Osteoblast (primary cell): ENCODE results near the gene MYL3. TPM values are rescaled to one million over a fixed set of nuclear protein-coding genes. Genes with fewer than 3 reads are reported as not detected.

ENCODE experiments used
- DNase-seq: peaks from one replicate; pipeline ENCODE4 v3.0.0; 2011; ENCODE audit warnings: low spot score, mixed read lengths; ENCODE audit not compliant: insufficient read length; ENCODE audit errors: missing footprints
- H2AFZ ChIP-seq: 2 replicates; pipeline ENCODE4 v1.6.0; 2011; ENCODE audit warnings: mild to moderate bottlenecking, low read length
- H3K27ac ChIP-seq: 2 replicates; pipeline ENCODE4 v1.5.1; 2011; ENCODE audit warnings: mild to moderate bottlenecking, low read depth, low read length, moderate library complexity
- H3K27me3 ChIP-seq: 2 replicates; pipeline ENCODE4 v1.6.0; 2012; ENCODE audit warnings: mild to moderate bottlenecking, control low read depth, inconsistent platforms, low read length, moderate library complexity; ENCODE audit not compliant: insufficient read depth
- H3K36me3 ChIP-seq: 2 replicates; pipeline ENCODE4 v1.5.1; 2011; ENCODE audit warnings: mild to moderate bottlenecking, low read length, control low read depth, moderate library complexity; ENCODE audit not compliant: insufficient read depth
- H3K4me1 ChIP-seq: 2 replicates; pipeline ENCODE4 v1.5.1; 2011; ENCODE audit warnings: mild to moderate bottlenecking, low read length, control low read depth, moderate library complexity; ENCODE audit not compliant: insufficient read depth
- H3K4me2 ChIP-seq: 2 replicates; pipeline ENCODE4 v1.6.0; 2011; ENCODE audit warnings: mild to moderate bottlenecking, low read length; ENCODE audit not compliant: insufficient read depth
- H3K4me3 ChIP-seq: fragments of 200-600 bp; sonication (generic); 3 replicates; pipeline ENCODE4 v1.5.1; 2012; ENCODE audit warnings: mild to moderate bottlenecking, low read length, inconsistent platforms; ENCODE audit not compliant: insufficient read depth
- H3K79me2 ChIP-seq: 2 replicates; pipeline ENCODE4 v1.6.0; 2012; ENCODE audit warnings: mild to moderate bottlenecking, low read length, control low read depth, inconsistent platforms; ENCODE audit not compliant: insufficient read depth
- H3K9me3 ChIP-seq: 2 replicates; pipeline ENCODE4 v1.5.1; 2011; ENCODE audit warnings: low read depth, low read length, control low read depth
- H4K20me1 ChIP-seq: 2 replicates; pipeline ENCODE4 v1.6.0; 2012; ENCODE audit warnings: mild to moderate bottlenecking, low read length, control low read depth; ENCODE audit not compliant: insufficient read depth
- total RNA-seq: library from RNA; depleted of rRNA; stranded (reverse); fragments of >200 nt; gene quantifications from 2 replicates; pipeline ENCODE4 v1.2.3, GENCODE V29; 2012
- TF ChIP-seq, protein P1 (sequence below): IDR thresholded peaks from 2 replicates; pipeline ENCODE4 v1.5.1; 2011; ENCODE audit warnings: mild to moderate bottlenecking, low read depth, low read length, moderate library complexity; ENCODE audit errors: extremely low read depth

Gene MYL3
- total RNA-seq, 1 donor, result not detected

DNA sequence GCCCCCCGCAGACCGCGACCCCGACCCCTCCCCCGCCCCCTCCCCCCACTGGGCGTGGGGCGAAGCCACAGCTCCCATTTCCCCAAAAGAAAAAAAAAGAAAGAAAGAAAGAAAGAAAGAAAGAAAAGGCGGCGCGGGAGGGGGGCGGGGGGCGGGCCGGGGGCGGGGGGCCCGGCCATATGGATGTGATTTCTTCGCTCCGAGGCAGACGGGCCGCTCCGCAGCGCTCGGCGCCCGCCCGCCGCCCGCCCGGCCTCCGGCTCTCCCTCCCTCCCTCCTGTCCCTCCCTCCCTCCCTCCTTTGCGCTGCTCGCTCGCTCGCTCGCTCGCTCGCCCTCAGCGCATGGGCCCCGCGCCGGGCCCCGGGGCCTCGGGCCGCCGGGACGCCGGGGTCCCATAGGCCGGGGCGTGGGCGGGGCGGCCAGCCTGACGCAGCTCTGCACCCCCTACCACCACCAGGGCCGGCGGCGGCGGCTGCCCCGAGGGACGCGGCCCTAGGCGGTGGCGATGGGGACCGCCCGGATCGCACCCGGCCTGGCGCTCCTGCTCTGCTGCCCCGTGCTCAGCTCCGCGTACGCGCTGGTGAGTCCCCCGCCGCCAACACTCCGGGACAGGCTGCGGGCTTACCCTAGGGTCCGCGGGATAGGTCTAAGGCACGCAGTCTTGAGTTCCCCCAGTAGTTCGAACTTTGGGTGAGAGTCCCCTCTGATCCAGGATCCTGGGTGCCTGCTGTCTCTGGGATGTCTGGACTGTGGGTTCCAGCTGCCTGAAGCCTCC, 20.0 kb upstream of the MYL3 start:
- Histone ChIP-seq H3K4me1 (no peaks in the 10 kb centered on the region), H3K79me2 (no peaks in the 10 kb centered on the region), H3K27ac (no peak overlapping the region), H3K4me3 (no peak overlapping the region), H3K36me3 (no peaks in the 10 kb centered on the region), H3K9me3 (no peaks in the 10 kb centered on the region), H3K4me2 (peak overlapping the region; percentile 81), H2AFZ (no peak overlapping the region), H3K27me3 (peaks cover 67% of the 10 kb centered on the region), H4K20me1 (no peaks in the 10 kb centered on the region)
- TF ChIP-seq, protein P1, sequence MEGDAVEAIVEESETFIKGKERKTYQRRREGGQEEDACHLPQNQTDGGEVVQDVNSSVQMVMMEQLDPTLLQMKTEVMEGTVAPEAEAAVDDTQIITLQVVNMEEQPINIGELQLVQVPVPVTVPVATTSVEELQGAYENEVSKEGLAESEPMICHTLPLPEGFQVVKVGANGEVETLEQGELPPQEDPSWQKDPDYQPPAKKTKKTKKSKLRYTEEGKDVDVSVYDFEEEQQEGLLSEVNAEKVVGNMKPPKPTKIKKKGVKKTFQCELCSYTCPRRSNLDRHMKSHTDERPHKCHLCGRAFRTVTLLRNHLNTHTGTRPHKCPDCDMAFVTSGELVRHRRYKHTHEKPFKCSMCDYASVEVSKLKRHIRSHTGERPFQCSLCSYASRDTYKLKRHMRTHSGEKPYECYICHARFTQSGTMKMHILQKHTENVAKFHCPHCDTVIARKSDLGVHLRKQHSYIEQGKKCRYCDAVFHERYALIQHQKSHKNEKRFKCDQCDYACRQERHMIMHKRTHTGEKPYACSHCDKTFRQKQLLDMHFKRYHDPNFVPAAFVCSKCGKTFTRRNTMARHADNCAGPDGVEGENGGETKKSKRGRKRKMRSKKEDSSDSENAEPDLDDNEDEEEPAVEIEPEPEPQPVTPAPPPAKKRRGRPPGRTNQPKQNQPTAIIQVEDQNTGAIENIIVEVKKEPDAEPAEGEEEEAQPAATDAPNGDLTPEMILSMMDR, result no peak
- peak; percentile 97 for DNase-seq

- Histone ChIP-seq H3K27ac (no peak overlapping the region), H3K4me3 (peak overlapping the region; percentile 56), H3K36me3 (no peaks in the 10 kb centered on the region), H3K79me2 (no peaks in the 10 kb centered on the region), H3K9me3 (no peaks in the 10 kb centered on the region), H3K4me2 (peak overlapping the region; percentile 81), H3K27me3 (peaks cover 63% of the 10 kb centered on the region), H3K4me1 (no peaks in the 10 kb centered on the region), H4K20me1 (no peaks in the 10 kb centered on the region), H2AFZ (no peak overlapping the region)
- TF ChIP-seq, protein P1, result no peak
- peak; percentile 90 for DNase-seq
Measured at GRCh38 chr3:46882377-46883053, 19.3 kb upstream of the MYL3 start.

DNA sequence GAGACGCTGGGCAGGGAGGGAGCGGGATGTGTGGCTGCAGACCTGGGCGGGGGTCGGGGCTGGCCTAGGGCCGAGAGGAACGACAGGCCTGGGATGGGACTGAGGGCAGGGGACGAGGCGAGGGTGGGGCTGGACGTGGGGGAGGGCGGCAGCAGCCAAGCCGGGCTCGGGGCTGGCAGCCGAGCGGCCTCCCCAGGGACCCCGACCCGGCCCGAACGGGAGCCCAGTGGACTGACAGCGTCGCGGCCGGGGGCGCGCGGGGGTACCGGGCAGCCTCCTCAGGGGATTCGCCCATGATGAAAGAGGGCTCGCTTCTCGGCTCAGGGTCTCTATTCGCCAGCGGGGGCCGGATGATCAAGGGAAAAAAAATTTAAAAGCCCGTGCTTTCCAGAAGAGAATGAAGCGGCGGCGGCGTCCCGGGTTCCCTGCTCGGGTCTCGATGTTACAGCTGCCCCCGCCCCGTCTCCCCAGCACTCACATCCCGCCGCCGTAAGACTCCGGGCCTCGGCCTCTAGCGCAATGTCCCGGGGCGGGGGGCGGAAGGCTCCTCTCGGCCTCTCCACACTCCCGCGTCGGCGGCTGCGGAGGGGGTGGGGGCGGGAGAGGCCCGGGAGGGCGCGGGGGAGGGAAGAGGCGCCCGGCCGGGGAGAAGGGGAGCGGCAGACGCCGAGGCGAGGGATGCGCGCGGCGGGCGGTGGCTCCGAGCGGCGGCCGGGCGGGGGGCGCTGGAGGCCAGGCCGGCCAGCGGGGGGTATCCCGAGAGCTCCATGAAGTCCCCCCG, 18.5 kb upstream of the MYL3 start:
- H3K4me3 ChIP-seq, result peak overlapping the region; percentile 56
- no peaks in the 10 kb centered on the region for H3K79me2 ChIP-seq
- peaks cover 57% of the 10 kb centered on the region for H3K27me3 ChIP-seq
- H3K27ac ChIP-seq, result no peak overlapping the region
- TF ChIP-seq, protein P1, result no peak
- H3K4me1 ChIP-seq, result no peaks in the 10 kb centered on the region
- H2AFZ ChIP-seq, result no peak overlapping the region
- H3K4me2 ChIP-seq, result peak overlapping the region; percentile 81
- H4K20me1 ChIP-seq, result no peaks in the 10 kb centered on the region
- H3K9me3 ChIP-seq, result no peaks in the 10 kb centered on the region
- no peaks in the 10 kb centered on the region for H3K36me3 ChIP-seq
- peak; percentile 85 for DNase-seq
